ENCODE results near the gene GPR162.

DNA sequence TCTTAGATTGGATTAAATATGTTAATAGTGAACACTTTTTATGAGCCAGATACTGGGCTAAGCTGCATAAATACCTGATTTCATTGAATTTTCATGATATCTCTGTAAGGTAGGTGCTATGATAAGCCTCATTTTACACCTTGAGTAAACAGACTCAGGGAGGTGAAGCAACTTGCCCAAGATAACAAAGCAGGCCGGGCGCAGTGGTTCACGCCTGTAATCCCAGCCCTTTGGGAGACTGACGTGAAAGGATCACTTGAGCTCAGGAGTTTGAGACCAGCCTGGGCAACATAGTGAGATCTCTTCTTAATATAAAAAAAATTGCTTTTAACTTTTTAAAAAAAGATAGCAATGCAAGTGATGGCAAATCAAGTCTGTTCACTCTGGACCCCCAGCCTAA, 20.5 kb downstream of the GPR162 start:
- TF ChIP-seq POLR2A (IDR thresholded peaks at IDR 0.05) = no peak
- TF ChIP-seq, protein P1, sequence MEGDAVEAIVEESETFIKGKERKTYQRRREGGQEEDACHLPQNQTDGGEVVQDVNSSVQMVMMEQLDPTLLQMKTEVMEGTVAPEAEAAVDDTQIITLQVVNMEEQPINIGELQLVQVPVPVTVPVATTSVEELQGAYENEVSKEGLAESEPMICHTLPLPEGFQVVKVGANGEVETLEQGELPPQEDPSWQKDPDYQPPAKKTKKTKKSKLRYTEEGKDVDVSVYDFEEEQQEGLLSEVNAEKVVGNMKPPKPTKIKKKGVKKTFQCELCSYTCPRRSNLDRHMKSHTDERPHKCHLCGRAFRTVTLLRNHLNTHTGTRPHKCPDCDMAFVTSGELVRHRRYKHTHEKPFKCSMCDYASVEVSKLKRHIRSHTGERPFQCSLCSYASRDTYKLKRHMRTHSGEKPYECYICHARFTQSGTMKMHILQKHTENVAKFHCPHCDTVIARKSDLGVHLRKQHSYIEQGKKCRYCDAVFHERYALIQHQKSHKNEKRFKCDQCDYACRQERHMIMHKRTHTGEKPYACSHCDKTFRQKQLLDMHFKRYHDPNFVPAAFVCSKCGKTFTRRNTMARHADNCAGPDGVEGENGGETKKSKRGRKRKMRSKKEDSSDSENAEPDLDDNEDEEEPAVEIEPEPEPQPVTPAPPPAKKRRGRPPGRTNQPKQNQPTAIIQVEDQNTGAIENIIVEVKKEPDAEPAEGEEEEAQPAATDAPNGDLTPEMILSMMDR (IDR thresholded peaks at IDR 0.05 in 4 of 5, conservative IDR thresholded peaks at IDR 0.05 in 1 of 5) = no peak

Data from gastrocnemius medialis (tissue), 4 donors.